B cell (primary cell): Measurements from ENCODE around the gene ANAPC10. TPM values are rescaled to one million over a fixed set of nuclear protein-coding genes. Genes with fewer than 3 reads are reported as not detected.
"Not testable (repeated sequence)": the region's sequence is repeated elsewhere in the genome, so short reads cannot be mapped to it uniquely, and the experiment has no call there.

Experiments used
- ATAC-seq: fragments of 200-7000 bp; cut with Tn5 transposase; one replicate; pipeline ENCODE4 v1.10.0; 2021; ENCODE audit warnings: low read depth, mild to moderate bottlenecking, moderate number of reproducible peaks, moderate library complexity
- CTCF ChIA-PET: fragments of 350-600 bp; sonication (Branson Sonifier 250); formaldehyde crosslinking; loops from one replicate; lab custom pipeline; 2021; ENCODE audit warnings: antibody characterized with exemption, inconsistent platforms; lab: Charles Lee
- POLR2A ChIA-PET: fragments of 350-600 bp; sonication (Branson Sonifier 250); formaldehyde crosslinking; loops from one replicate; lab custom pipeline; 2021; ENCODE audit warnings: antibody characterized with exemption; lab: Charles Lee
- DNase-seq: peaks from one replicate; pipeline ENCODE4 v3.0.0; 2013
- H2AFZ ChIP-seq: 2 replicates; pipeline ENCODE4 v1.6.1; 2012; ENCODE audit warnings: mild to moderate bottlenecking, low read depth, low read length; ENCODE audit not compliant: insufficient read depth, poor library complexity, severe bottlenecking
- H3K27ac ChIP-seq, 2 donors: 1 replicate in 1 of 2; 2 replicates in 1 of 2; pipeline ENCODE4 v1.5.1; 2012 to 2013; ENCODE audit warnings: low read length in 2 of 2, mild to moderate bottlenecking in 2 of 2, moderate library complexity in 1 of 2
- H3K27me3 ChIP-seq, 4 experiments: fragments of 200-600 bp in 1 of 4; sonication (generic) in 1 of 4; replicated peaks in 1 of 4; 1 replicate in 2 of 4; 2 replicates in 2 of 4; pipeline versions ENCODE4 v1.6.1 to v1.7.0; 2013 to 2016; ENCODE audit warnings: low read length in 3 of 4, mild to moderate bottlenecking in 2 of 4, mixed read lengths in 1 of 4, moderate library complexity in 1 of 4; ENCODE audit not compliant: insufficient read depth in 4 of 4, control insufficient read depth in 3 of 4; ENCODE audit errors: control extremely low read depth in 1 of 4
- H3K36me3 ChIP-seq, 2 experiments: replicated peaks in 1 of 2; 1 replicate in 1 of 2; 2 replicates in 1 of 2; pipeline versions ENCODE4 v1.6.1 to v1.7.1; 2013; ENCODE audit warnings: low read length in 1 of 2; ENCODE audit not compliant: insufficient read depth in 2 of 2, control insufficient read depth in 1 of 2; ENCODE audit errors: control extremely low read depth in 1 of 2, extremely low read depth in 1 of 2
- H3K4me1 ChIP-seq, 2 donors: fragments of 200-600 bp in 1 of 2; sonication (generic) in 1 of 2; 1 replicate in 1 of 2; 2 replicates in 1 of 2; pipeline versions ENCODE4 v1.5.1 to v1.6.1; 2013 to 2017; ENCODE audit warnings: low read length in 2 of 2; ENCODE audit not compliant: control insufficient read depth in 2 of 2, insufficient read depth in 2 of 2
- H3K4me2 ChIP-seq: replicated peaks from 2 replicates; pipeline ENCODE3; 2012; ENCODE audit warnings: mild to moderate bottlenecking, low read depth, low read length; ENCODE audit not compliant: poor library complexity, severe bottlenecking
- H3K4me3 ChIP-seq, 5 experiments: fragments of 200-600 bp in 1 of 5; sonication (generic) in 1 of 5; 1 replicate in 3 of 5; 2 replicates in 2 of 5; pipeline versions ENCODE4 v1.5.1 to v1.7.0; 2011 to 2016; ENCODE audit warnings: low read length in 4 of 5, mild to moderate bottlenecking in 4 of 5, low read depth in 2 of 5, control low read depth in 1 of 5, moderate library complexity in 1 of 5; ENCODE audit not compliant: insufficient read depth in 1 of 5; ENCODE audit errors: control extremely low read depth in 1 of 5, extremely low read depth in 1 of 5
- H3K79me2 ChIP-seq: fragments of 200-600 bp; sonication (generic); one replicate; pipeline ENCODE4 v1.6.0; 2016; ENCODE audit warnings: low read length; ENCODE audit not compliant: control insufficient read depth, insufficient read depth
- H3K9ac ChIP-seq: fragments of 200-600 bp; sonication (generic); 2 replicates; pipeline ENCODE4 v1.6.1; 2017; ENCODE audit warnings: mild to moderate bottlenecking, low read length, moderate library complexity
- H3K9me3 ChIP-seq, 3 donors: one replicate each; pipeline versions ENCODE4 v1.6.1 to v1.7.1; 2013; ENCODE audit warnings: low read length in 2 of 3; ENCODE audit not compliant: control insufficient read depth in 2 of 3, insufficient read depth in 1 of 3; ENCODE audit errors: control extremely low read depth in 1 of 3
- H4K20me1 ChIP-seq: 2 replicates; pipeline ENCODE4 v1.6.0; 2012; ENCODE audit warnings: mild to moderate bottlenecking, low read length; ENCODE audit not compliant: insufficient read depth, control insufficient read depth, poor library complexity, severe bottlenecking
- H3K27ac Mint-ChIP-seq: one replicate; pipeline ENCODE4 v1.8.0; 2021; ENCODE audit warnings: mixed read lengths
- H3K27me3 Mint-ChIP-seq: one replicate; pipeline ENCODE4 v1.8.0; 2021; ENCODE audit warnings: mixed read lengths
- H3K4me1 Mint-ChIP-seq: one replicate; pipeline ENCODE4 v1.8.0; 2021; ENCODE audit warnings: mixed read lengths
- H3K4me3 Mint-ChIP-seq: one replicate; pipeline ENCODE4 v1.8.0; 2021; ENCODE audit warnings: mixed read lengths
- H3K9me3 Mint-ChIP-seq: one replicate; pipeline ENCODE4 v1.8.0; 2022; ENCODE audit warnings: mixed read lengths; ENCODE audit not compliant: insufficient read depth
- CTCF ChIP-seq: fragments of 200-600 bp; IDR thresholded peaks from one replicate; pipeline ENCODE4 v1.8.0; 2022; ENCODE audit warnings: antibody characterized with exemption, mild to moderate bottlenecking
- EZH2 ChIP-seq: IDR thresholded peaks from 2 replicates; pipeline ENCODE4 v1.6.1; 2012; ENCODE audit warnings: borderline replicate concordance, low read depth, mild to moderate bottlenecking, moderate library complexity, low read length; ENCODE audit not compliant: insufficient read depth, poor library complexity, severe bottlenecking
- WGBS: methylation state at CpG from one replicate; pipeline ENCODE4 v1.1.5; 2013; ENCODE audit warnings: missing lambda C conversion rate; ENCODE audit not compliant: insufficient coverage; 5-methylcytosine and 5-hydroxymethylcytosine counted together
- intact Hi-C: fragments of 100-400 bp; cut with micrococcal nuclease; formaldehyde crosslinking; loops from one replicate; pipeline ENCODE4 v1.10.0; 2022
- polyA plus RNA-seq: library from polyadenylated mRNA; depleted of rRNA; stranded (reverse); fragments of >200 nt; gene quantifications from 2 replicates; pipeline ENCODE4 v1.2.3, GENCODE V29; 2012
- total RNA-seq, 2 donors: library from RNA; stranded (reverse); fragments of 120-200 nt in 1 of 2; gene quantifications; 1 replicate in 1 of 2; 2 replicates in 1 of 2; pipeline versions ENCODE4 v1.2.3 to v1.2.4, GENCODE V29; 2013 to 2022

ANAPC10 gene
- total and polyA plus RNA-seq, 2 donors (not counting 1 experiment from before 2014, with no cell fraction given), result 17.4 to 18.9 TPM

- H3K4me1 ChIP-seq, result no peaks in the 10 kb centered on the region
- no peak overlapping the region for H3K27ac Mint-ChIP-seq
- no peak overlapping the region for H3K4me3 Mint-ChIP-seq
- peaks cover 11% of the 10 kb centered on the region for H3K4me1 Mint-ChIP-seq
- intact Hi-C loops, result no loop called here
- no peak for TF ChIP-seq EZH2
- TF ChIP-seq CTCF, result no peak
- ATAC-seq (no peak), DNase-seq (no peak)
- H3K79me2 ChIP-seq, result no peaks in the 10 kb centered on the region
- no peaks in the 10 kb centered on the region for H3K27me3 Mint-ChIP-seq
- no peaks in the 10 kb centered on the region for H3K36me3 ChIP-seq
- H3K27ac ChIP-seq, result no peak overlapping the region
- H3K9ac ChIP-seq, result no peak overlapping the region
- H2AFZ ChIP-seq, result no peak overlapping the region
- ChIA-PET CTCF (interaction anchor here (0.6 kb wide), 1 partner anchor 280 kb away, joined by 3 read pairs; no protein-coding TSS in a partner anchor), POLR2A (no interaction called here)
- no peak overlapping the region for H3K4me2 ChIP-seq
- H3K9me3 ChIP-seq, result peaks cover 0 to 3% (median 0%) of the 10 kb centered on the region in 3 donors
- H4K20me1 ChIP-seq, result no peaks in the 10 kb centered on the region
- H3K27me3 ChIP-seq, result no peaks in the 10 kb centered on the region
- H3K9me3 Mint-ChIP-seq, result no peaks in the 10 kb centered on the region
- 100% methylated on average over 1 of the region's 2 CpGs for WGBS
- H3K4me3 ChIP-seq, result no peak overlapping the region
These were observed 94.3 kb downstream of the ANAPC10 start for GRCh38 chr4:145003675-145004074.

GRCh38 chr4:145001635-145002034 is 96.4 kb downstream of the ANAPC10 start:
- Histone ChIP-seq H3K36me3 (no peaks in the 10 kb centered on the region), H3K79me2 (no peaks in the 10 kb centered on the region), H3K4me3 (no peak overlapping the region), H2AFZ (no peak overlapping the region), H3K4me1 (no peaks in the 10 kb centered on the region), H3K9ac (no peak overlapping the region), H3K9me3 (peaks cover 0 to 3% (median 0%) of the 10 kb centered on the region in 3 donors), H3K4me2 (no peak overlapping the region), H3K27ac (no peak overlapping the region), H4K20me1 (no peaks in the 10 kb centered on the region), H3K27me3 (no peaks in the 10 kb centered on the region)
- WGBS, result no CpG with 5 or more reads among the region's 3 CpGs
- H3K4me3 Mint-ChIP-seq, result no peak overlapping the region
- DNase-seq, result no peak
- ChIA-PET POLR2A (no interaction called here), CTCF (no interaction called here)
- intact Hi-C loops, result no loop called here
- peaks cover 2% of the 10 kb centered on the region for H3K4me1 Mint-ChIP-seq
- no peak for TF ChIP-seq EZH2
- TF ChIP-seq CTCF, result no peak
- no peak overlapping the region for H3K27ac Mint-ChIP-seq
- ATAC-seq, result no peak
- no peaks in the 10 kb centered on the region for H3K27me3 Mint-ChIP-seq
- no peaks in the 10 kb centered on the region for H3K9me3 Mint-ChIP-seq

GRCh38 chr4:145000656-145001055 is 97.3 kb downstream of the ANAPC10 start:
- H3K4me2 ChIP-seq, H3K4me1 ChIP-seq, H3K27me3 Mint-ChIP-seq, CTCF ChIA-PET, H3K9me3 ChIP-seq, H3K27me3 ChIP-seq, H4K20me1 ChIP-seq, H3K4me3 ChIP-seq, DNase-seq, H3K9ac ChIP-seq, H3K27ac ChIP-seq, H3K9me3 Mint-ChIP-seq, POLR2A ChIA-PET, H2AFZ ChIP-seq, H3K27ac Mint-ChIP-seq, H3K4me1 Mint-ChIP-seq, H3K36me3 ChIP-seq, ATAC-seq, intact Hi-C loops, H3K4me3 Mint-ChIP-seq, H3K79me2 ChIP-seq: not testable (repeated sequence)
- WGBS, result 100% methylated on average over 2 of the region's 5 CpGs
